ENCODE data around the gene KANSL1.

DNA sequence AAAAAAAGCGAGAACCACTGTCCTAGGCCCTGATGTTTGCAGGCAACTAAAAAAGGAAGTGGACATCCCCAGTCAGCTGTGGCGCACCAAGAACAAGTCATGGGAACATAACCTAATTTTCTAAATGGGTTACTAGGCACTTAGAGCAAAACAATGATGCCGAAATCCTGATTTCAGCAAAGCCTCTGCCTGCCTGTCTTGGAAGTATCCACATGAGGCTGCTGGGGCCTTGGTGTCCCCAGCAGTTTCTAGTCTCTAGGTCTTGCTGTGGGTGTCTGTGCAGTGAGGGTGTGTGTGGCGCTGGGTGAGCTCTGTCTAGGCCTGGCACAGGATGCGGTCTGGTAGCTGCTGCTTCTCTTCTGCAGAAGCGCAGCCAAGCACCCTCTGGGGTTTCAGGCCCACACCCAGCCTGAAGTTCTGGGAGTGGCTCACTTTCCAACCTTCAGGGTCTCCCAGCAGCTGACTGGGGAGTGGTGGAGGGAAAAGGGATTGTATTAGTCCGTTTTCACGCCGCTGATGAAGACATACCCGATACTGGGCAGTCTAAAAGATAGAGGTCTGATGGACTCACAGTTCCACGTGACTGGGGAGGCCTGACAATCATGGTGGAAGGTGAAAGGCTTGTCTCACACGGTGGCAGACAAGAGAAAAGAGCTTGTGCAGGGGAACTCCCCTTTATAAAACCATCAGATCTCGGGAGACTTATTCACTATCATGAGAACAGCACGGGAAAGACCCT, 173.0 kb downstream of the KANSL1 start:
- TF ChIP-seq, protein P1, sequence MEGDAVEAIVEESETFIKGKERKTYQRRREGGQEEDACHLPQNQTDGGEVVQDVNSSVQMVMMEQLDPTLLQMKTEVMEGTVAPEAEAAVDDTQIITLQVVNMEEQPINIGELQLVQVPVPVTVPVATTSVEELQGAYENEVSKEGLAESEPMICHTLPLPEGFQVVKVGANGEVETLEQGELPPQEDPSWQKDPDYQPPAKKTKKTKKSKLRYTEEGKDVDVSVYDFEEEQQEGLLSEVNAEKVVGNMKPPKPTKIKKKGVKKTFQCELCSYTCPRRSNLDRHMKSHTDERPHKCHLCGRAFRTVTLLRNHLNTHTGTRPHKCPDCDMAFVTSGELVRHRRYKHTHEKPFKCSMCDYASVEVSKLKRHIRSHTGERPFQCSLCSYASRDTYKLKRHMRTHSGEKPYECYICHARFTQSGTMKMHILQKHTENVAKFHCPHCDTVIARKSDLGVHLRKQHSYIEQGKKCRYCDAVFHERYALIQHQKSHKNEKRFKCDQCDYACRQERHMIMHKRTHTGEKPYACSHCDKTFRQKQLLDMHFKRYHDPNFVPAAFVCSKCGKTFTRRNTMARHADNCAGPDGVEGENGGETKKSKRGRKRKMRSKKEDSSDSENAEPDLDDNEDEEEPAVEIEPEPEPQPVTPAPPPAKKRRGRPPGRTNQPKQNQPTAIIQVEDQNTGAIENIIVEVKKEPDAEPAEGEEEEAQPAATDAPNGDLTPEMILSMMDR (IDR thresholded peaks at IDR 0.05), result no peak
- TF ChIP-seq POLR2A (IDR thresholded peaks at IDR 0.05), result no peak

All from transverse colon (tissue), 3 donors.